ENCODE measurements around the gene AP3D1.

- TF ChIP-seq, protein P1, sequence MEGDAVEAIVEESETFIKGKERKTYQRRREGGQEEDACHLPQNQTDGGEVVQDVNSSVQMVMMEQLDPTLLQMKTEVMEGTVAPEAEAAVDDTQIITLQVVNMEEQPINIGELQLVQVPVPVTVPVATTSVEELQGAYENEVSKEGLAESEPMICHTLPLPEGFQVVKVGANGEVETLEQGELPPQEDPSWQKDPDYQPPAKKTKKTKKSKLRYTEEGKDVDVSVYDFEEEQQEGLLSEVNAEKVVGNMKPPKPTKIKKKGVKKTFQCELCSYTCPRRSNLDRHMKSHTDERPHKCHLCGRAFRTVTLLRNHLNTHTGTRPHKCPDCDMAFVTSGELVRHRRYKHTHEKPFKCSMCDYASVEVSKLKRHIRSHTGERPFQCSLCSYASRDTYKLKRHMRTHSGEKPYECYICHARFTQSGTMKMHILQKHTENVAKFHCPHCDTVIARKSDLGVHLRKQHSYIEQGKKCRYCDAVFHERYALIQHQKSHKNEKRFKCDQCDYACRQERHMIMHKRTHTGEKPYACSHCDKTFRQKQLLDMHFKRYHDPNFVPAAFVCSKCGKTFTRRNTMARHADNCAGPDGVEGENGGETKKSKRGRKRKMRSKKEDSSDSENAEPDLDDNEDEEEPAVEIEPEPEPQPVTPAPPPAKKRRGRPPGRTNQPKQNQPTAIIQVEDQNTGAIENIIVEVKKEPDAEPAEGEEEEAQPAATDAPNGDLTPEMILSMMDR (IDR thresholded peaks at IDR 0.05 in 4 of 5, conservative IDR thresholded peaks at IDR 0.05 in 1 of 5), result peak in 1 of 5 experiments; percentile 6
- TF ChIP-seq POLR2A (IDR thresholded peaks at IDR 0.05), result no peak
Measured at GRCh38 chr19:2186071-2186846, 34.9 kb upstream of the AP3D1 start.
